GM18505 (cell line): ENCODE results near the gene OR8B12.

Source experiments
- ATAC-seq: cut with Tn5 transposase; IDR thresholded peaks from one replicate; pipeline ENCODE4 v1.9.1; 2021; ENCODE audit not compliant: unreplicated experiment
- POLR2A ChIP-seq: IDR thresholded peaks from 4 replicates; pipeline ENCODE4 v1.6.1; 2011; ENCODE audit warnings: borderline replicate concordance; ENCODE audit not compliant: insufficient read depth, insufficient read length; ENCODE audit errors: extremely low read depth

OR8B12 gene

GRCh38 chr11:124514131-124514530 lies 29.3 kb downstream of the OR8B12 start:
- ATAC-seq: no peak
- TF ChIP-seq POLR2A: no peak

GRCh38 chr11:124511745-124512144 lies 31.7 kb downstream of the OR8B12 start:
- no peak for ATAC-seq
- TF ChIP-seq POLR2A: no peak

DNA sequence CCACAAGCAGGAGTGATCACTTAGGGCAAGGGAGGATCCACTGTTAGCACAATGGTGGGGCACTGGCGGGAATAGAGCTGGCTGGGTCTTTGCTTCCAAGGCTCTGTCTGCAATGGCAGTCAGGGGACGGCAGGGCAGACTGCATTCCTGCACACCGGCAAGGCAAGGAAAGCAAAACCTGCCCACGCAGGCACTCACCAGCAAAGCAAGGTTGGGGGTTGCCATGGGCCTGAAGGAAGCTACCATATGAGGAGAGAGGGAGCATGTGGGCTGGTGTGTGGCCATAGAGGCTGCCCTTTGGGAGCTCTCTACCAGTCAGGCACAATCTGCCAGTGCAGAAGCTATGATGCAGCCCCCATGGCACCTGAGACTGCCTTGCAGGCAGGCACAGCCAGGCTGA lies 33.2 kb downstream of the OR8B12 start:
- no peak for ATAC-seq
- no peak for TF ChIP-seq POLR2A

DNA sequence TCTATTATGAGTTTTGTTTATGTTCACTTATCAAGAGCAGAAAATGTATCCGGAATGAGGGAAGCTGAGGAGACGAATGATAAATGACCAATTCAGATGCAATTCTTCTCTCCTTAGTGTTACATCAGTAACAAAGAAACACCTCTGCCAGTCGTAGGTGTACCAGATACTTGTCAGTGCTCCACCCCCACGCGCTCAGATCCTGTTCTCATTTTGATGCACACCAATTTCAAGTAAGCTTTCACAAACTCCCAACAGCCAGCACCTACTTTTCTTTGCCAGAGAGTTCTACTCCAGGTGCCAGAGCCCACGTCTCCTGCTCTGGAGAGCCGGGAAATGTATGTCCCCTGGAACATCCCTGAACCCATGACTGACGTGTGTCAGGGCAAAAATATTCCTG lies 43.7 kb downstream of the OR8B12 start:
- no peak for TF ChIP-seq POLR2A
- no peak for ATAC-seq

- no peak for ATAC-seq
- no peak for TF ChIP-seq POLR2A
Observed at GRCh38 chr11:124493016-124493655, 50.3 kb downstream of the OR8B12 start.
